KMS-11 (cell line): Measurements from ENCODE around the gene LYST.

Experiments used
- H2AFZ ChIP-seq: fragments of 200-600 bp; sonication (generic); 2 replicates; pipeline ENCODE4 v1.6.1; 2016; ENCODE audit warnings: antibody characterized with exemption, mixed run types, low read depth
- H3K27ac ChIP-seq: fragments of 200-600 bp; sonication (generic); 2 replicates; pipeline ENCODE4 v1.6.1; 2016; ENCODE audit warnings: mild to moderate bottlenecking, mixed run types
- H3K27me3 ChIP-seq: fragments of 200-600 bp; sonication (generic); 2 replicates; pipeline ENCODE4 v1.6.1; 2017; ENCODE audit warnings: mild to moderate bottlenecking, low read depth, mixed run types, moderate library complexity; ENCODE audit not compliant: insufficient read depth
- H3K36me3 ChIP-seq: fragments of 200-600 bp; sonication (generic); 2 replicates; pipeline ENCODE4 v1.6.1; 2017; ENCODE audit warnings: mild to moderate bottlenecking, mixed run types; ENCODE audit not compliant: insufficient read depth
- H3K4me1 ChIP-seq: fragments of 200-600 bp; sonication (generic); 2 replicates; pipeline ENCODE4 v1.6.1; 2016; ENCODE audit warnings: mild to moderate bottlenecking, low read depth, mixed run types; ENCODE audit not compliant: poor library complexity, severe bottlenecking
- H3K4me2 ChIP-seq: fragments of 200-600 bp; sonication (generic); 2 replicates; pipeline ENCODE4 v1.7.0; 2016; ENCODE audit warnings: mild to moderate bottlenecking, mixed run types
- H3K4me3 ChIP-seq: fragments of 200-600 bp; sonication (generic); IDR thresholded peaks from 2 replicates; pipeline ENCODE4 v1.6.1; 2017; ENCODE audit warnings: low read depth, low read length, mixed read lengths; ENCODE audit not compliant: insufficient read depth
- H3K79me2 ChIP-seq: fragments of 200-600 bp; sonication (generic); 2 replicates; pipeline ENCODE4 v1.6.1; 2016; ENCODE audit warnings: low read depth, mixed run types; ENCODE audit not compliant: insufficient read depth
- H3K9ac ChIP-seq: fragments of 200-600 bp; sonication (generic); 2 replicates; pipeline ENCODE4 v1.6.1; 2016; ENCODE audit warnings: mild to moderate bottlenecking, mixed run types
- H4K20me1 ChIP-seq: fragments of 200-600 bp; sonication (generic); 2 replicates; pipeline ENCODE4 v1.6.1; 2016; ENCODE audit warnings: mild to moderate bottlenecking, mixed run types; ENCODE audit not compliant: insufficient read depth
- CTCF ChIP-seq: fragments of 200-600 bp; sonication (generic); conservative IDR thresholded peaks from 2 replicates; pipeline ENCODE4 v1.6.1; 2017; ENCODE audit warnings: low read depth, mild to moderate bottlenecking, antibody characterized with exemption, low read length, moderate library complexity, mixed read lengths

LYST gene

GRCh38 chr1:235657747-235658526 is 208.8 kb downstream of the LYST start:
- Histone ChIP-seq H4K20me1 (no peaks in the 10 kb centered on the region), H2AFZ (no peak overlapping the region), H3K4me1 (no peaks in the 10 kb centered on the region), H3K36me3 (no peaks in the 10 kb centered on the region), H3K4me3 (no peak overlapping the region), H3K9ac (no peak overlapping the region), H3K79me2 (no peaks in the 10 kb centered on the region), H3K27me3 (no peaks in the 10 kb centered on the region), H3K27ac (no peak overlapping the region), H3K4me2 (no peak overlapping the region)
- TF ChIP-seq CTCF = no peak

GRCh38 chr1:235657269-235657668 is 209.4 kb downstream of the LYST start:
- no peaks in the 10 kb centered on the region for H4K20me1 ChIP-seq
- no peaks in the 10 kb centered on the region for H3K27me3 ChIP-seq
- no peak overlapping the region for H2AFZ ChIP-seq
- no peaks in the 10 kb centered on the region for H3K79me2 ChIP-seq
- no peak for TF ChIP-seq CTCF
- H3K4me3 ChIP-seq = no peak overlapping the region
- no peaks in the 10 kb centered on the region for H3K4me1 ChIP-seq
- H3K9ac ChIP-seq = no peak overlapping the region
- no peak overlapping the region for H3K4me2 ChIP-seq
- no peak overlapping the region for H3K27ac ChIP-seq
- H3K36me3 ChIP-seq = no peaks in the 10 kb centered on the region

- Histone ChIP-seq H3K4me3 (no peak overlapping the region), H3K36me3 (no peaks in the 10 kb centered on the region), H2AFZ (no peak overlapping the region), H3K79me2 (no peaks in the 10 kb centered on the region), H3K27ac (no peak overlapping the region), H3K9ac (no peak overlapping the region), H4K20me1 (no peaks in the 10 kb centered on the region), H3K4me1 (no peaks in the 10 kb centered on the region), H3K4me2 (no peak overlapping the region), H3K27me3 (no peaks in the 10 kb centered on the region)
- TF ChIP-seq CTCF = no peak
These were observed 214.3 kb downstream of the LYST start for GRCh38 chr1:235652364-235652763.

- Histone ChIP-seq H2AFZ (no peak overlapping the region), H3K9ac (no peak overlapping the region), H3K4me3 (no peak overlapping the region), H4K20me1 (no peaks in the 10 kb centered on the region), H3K79me2 (no peaks in the 10 kb centered on the region), H3K27me3 (no peaks in the 10 kb centered on the region), H3K4me1 (no peaks in the 10 kb centered on the region), H3K36me3 (no peaks in the 10 kb centered on the region), H3K4me2 (no peak overlapping the region), H3K27ac (no peak overlapping the region)
- TF ChIP-seq CTCF = no peak
These were observed 215.4 kb downstream of the LYST start for GRCh38 chr1:235651170-235651806.
